Dedifferentiated amniotic fluid mesenchymal stem cell (primary cell): ENCODE measurements around the gene MBNL1.
"Not testable (repeated sequence)": the region's sequence is repeated elsewhere in the genome, so short reads cannot be mapped to it uniquely, and the experiment has no call there.

ENCODE experiments used
- DNase-seq: peaks from one replicate; pipeline ENCODE4 v3.0.0-alpha.2; 2016; ENCODE audit errors: extremely low spot score

MBNL1 gene

DNA sequence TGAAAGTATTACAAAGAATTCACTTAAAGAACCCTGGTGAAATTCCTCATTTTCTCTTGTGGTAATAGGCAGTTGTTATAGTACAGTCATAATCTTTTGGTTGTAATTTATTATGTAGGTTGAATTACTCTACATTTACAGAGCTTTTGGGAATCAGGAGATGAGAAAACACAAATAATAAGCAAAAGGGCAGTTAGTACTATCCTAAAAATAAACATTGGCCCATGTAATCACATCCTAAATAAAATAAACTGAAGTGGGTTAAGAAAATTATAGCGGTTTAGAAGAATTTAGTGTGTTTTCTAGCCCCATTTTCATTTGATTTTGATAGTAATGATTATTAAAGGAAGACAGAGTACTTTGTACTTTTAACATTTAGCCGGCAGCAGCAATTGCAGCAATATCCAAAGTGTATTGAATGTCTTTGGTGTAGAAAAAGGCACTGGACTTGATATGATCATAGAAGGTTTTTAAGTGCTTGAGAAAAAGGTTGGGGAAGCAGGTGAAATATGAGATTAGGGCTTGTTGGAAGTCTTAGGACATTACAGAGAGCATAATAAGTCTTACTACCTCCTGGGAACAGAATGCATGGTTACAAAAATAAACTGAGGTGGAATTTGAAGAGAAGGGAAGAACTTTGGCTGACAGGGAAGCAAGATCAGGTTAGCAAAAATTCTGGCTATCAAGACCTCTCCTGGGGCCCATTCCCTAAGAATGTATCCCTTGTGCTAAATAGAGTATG is 79.9 kb downstream of the MBNL1 start:
- DNase-seq, result no peak

DNA sequence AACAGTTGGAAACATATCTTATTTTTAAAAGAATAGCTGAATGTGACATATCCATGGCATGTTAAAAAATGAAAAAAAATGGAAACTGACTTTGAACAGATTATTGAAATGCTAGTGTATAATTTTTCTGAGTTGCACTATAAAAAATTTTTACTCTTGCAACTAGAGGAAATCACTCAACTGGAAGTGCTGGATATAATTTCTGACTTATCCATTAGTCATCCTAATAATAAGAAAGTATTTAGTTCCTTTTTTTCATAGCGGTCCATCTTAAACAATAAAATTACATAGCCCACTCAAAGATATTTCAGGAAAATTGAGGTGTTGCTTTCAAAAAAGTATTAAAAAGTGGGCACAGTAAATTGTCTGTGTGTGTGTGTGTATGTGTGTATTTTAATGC is 80.7 kb downstream of the MBNL1 start:
- no peak for DNase-seq

DNA sequence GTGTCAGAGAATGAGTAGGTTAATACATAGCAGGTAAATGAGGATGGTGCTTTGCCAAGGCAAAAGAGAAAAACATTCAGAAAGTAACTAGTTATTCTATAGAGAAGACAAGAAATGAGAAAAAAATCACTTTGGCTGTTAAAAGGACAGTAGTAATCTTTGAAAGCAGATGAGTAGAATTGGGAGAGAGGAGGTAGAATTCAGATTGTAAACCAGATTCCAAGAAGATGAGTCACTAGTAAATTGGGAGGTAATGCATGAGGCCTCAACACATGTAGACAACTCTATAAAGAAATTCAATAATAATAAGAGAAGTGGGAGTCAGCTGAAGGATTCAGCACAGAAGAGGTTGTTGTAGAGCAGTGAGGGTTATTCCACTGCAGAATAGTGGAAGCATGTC is 81.4 kb downstream of the MBNL1 start:
- no peak for DNase-seq

DNA sequence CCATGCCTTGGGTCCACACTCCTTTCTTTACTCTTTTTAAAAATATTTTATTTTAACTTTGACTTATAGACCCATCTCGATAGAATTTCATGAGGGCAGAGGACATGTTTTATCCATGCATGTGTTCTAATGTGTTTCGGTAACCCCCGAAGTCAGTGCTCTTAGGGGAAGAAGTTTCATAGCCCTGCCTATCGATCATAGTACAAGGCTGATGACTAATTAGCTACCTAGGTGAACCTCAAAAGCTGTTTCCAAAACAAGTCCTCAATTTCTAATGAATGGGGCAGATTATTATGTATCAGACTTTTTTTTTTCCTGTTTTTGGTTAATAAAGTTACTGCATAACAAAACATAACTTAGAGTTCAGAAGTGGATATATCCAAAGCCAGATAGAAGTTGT is 82.0 kb downstream of the MBNL1 start:
- DNase-seq, result no peak

DNA sequence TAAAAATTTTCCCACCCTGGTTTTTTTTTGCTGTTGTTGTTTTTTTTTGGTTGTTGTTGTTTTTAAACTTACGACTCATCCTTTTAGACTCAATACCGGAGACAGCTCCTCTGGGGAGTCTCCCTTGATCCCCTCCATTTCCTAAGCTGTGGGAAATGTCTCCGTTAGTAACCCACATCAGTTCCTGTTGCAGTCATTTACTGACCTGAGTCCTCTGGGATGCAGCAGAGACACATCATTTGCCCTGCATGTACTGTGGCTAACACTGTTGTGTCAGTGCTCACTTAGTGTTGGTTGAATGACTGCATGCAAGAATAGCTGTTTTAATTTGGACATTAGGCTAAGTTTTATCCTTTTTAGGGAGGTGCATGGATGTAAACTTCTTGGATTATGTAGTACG is 83.8 kb downstream of the MBNL1 start:
- DNase-seq, result no peak

DNA sequence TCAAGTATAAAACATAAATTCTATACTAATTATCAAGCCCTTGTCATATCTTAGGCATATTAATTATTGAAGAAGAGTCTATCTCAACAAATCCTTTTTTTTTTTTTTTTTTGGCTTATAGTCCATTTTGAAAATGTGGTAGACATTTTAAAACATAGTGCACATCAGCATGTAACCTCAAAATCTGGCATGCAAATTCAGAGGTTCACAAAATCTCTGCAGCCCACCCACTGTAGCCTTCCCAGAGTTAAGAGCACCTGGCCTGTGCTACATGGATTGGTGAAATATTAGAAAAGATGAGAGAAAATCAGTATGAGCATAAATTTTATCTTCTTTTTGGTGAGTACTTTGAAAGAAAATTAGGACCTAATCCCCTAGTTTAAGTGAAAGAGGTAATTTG is 84.8 kb downstream of the MBNL1 start:
- DNase-seq, result no peak

DNA sequence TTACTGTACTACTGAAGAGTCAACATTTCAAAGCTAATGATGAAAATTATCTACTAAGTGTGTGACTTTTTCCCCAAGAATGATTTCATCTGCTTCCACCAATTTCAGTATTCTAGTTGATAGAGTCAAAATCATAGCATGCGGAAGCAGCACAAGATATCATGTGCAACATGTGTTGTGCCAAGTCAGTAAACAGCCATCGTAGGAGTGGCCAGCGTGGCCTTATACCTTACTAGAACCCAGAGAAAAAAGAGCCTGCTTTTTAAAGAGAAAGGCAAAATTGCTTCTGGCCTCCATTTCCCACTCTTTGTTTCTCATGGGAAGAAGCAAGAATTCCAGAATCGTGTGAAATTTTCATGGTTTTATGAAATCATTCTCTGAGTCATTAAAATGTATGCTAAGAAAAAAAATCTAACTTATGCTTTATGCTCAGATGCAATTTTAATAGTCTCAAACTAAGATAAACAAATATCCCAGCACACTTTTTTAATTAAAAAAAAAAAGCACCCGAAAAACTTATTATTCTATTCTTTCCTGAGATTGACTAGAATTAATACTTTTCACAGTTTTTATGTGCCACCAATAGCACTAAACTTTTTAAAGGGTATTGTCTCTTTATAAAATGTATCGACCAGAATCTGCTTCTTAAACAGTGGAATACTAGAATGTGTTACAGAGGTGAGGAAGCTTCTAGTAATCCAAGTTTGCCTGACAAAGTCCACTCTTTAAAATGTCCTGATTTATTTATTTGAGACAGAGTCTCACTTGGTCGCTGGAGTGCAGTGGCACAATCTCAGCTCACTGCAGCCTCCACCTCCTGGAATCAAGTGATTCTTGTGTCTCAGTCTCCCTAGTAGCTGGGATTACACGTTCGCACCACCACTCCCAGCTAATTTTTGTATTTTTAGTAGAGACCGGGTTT is 87.3 kb downstream of the MBNL1 start:
- DNase-seq, result no peak

DNA sequence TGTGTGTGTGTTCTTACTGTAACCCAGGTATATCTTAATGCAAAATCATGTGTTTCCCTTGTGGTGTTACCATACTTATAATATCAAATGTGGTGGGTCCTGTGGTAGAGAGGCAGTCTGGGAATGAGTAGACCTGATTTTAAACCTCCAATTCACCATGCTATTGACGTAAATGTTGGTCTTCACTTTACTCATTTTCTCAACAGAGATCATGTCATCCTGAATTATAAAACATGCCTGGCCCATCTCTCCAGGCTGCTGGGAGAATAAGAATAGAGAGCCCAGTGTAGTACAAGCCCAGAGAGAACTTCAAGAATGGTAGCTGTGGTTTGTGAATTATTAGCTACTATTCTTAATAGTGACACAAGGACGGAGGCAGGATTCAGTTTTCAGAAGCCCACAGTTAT is 88.1 kb downstream of the MBNL1 start:
- DNase-seq, result no peak

DNA sequence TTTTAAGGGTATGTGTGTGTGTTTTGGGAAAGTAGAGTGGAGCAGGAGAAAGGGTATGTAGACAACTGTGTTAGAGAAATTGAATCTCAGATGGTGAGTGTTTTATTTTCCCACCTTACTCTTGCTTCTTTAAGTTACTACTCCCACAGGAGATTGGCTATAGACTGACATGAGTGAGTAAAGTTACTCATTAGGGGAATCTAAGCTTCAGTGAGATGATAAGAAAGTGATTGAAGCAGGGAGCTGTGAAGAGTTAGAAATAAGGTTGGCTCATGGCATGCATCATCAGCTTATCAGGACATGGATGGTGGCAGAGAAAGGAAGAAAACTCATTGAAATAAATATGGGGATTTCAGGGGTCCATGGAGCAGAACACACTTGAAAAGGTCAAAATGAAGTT is 88.9 kb downstream of the MBNL1 start:
- DNase-seq, result no peak

DNA sequence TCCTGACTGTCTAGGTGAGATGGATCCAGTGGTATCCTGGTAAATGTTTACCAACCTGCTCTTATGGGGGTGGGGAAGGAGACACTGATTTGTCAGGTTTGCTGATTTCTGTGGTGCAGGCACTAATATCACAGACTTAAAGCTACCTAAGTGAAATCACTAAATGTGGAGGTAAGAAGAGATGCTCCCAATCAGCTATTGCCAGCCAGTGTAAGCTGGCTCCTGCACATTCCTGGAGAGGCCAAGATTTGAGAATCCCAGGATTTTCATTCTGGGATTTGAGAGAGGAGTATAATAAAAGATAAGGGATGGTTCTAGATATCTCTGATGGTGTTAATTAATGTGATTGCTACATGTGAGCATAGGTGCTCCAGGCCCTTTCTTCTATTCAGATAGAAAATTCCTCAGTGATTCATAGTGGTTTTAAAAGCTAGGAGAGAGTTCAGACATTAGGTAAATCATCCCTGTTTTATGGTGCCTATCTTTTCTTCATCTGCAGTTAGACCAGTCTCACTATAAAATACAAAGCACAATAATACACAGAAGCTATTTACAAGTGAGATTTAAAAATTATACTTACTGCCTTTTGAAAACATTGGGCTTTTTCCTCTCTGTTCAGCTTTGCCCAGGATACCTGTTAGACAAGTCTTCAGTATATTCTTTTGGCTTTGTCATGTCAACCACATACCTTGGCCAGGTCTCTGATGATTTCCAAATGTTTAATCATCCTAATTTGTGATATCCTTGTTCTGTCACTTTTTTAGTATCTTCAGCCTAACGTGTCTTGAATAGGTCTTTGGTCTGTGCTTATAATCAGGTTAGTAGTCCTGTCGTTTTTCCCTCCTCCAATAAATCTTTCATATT is 90.9 kb downstream of the MBNL1 start:
- DNase-seq, result no peak

DNA sequence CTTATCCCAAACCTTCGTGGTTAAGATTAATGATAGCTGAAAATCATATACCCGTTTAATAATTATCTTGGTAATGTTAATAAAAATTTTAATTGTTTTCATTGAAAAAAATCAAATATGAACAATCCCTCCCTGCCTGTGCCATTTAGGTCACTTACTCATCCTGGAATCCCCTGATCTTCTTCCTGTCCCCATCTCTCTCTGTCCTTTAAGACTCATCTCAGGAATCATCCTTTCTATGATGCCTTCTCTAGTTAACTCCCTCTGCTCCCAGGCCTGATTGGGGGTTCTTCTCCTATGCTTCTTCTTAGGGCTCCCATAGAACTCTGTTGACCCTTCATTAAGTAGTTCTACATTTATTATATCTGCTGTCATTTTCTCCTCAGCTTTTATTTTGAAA is 91.6 kb downstream of the MBNL1 start:
- DNase-seq, result no peak

DNA sequence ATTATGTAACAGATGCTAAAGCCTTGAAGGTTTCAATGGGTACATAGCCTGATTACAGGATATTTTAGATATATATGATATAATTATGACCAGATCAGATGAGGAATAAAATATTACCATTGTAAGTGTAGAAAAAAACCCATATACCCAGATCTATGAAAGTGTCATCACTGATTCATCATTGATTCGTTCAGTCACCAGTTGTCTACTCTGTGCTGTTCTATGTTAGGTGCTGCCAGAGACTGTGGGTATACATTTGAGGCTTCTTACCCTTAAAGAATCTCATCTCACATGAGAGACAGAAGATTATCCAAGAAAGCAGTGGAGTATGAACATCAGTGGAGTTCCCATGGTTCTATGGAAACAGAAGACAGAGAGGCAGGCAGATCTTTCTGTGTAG is 92.2 kb downstream of the MBNL1 start:
- DNase-seq, result no peak

DNA sequence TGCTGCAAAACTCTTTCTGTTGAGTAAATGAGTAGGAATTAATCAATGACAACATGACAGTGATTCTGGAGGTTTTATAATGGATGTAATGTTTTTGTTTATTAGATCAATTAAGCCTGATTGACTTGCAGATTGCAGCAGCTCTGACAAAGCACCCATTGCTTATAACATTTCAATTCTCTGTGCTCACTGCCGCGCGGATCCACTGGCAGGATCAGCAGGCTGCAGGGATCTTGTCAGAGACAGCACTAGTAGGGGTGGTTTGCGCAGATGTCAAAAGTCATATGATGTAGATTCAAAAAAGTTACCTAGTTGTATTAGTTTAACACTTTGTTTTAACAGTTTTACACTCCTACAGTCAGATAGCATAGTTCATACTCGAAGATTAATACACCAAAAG is 93.4 kb downstream of the MBNL1 start:
- DNase-seq, result no peak

DNA sequence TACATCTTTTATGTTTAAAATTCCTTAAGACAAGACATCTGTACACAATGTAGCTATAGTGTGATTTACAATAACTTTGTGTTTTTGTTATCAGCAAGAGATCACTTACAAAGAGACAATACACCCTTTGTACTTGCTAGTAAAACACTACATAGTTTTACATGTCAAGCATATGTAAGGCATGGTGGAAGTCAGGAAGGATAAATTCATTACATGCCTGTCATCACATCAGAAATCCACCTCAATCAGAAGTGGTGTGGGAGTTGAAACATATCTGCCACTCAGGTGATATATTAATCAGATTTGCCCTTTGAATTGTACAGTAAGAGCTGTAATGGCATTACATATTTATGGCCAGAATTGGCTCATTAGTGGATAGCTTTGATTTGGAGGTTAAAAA is 95.5 kb downstream of the MBNL1 start:
- no peak for DNase-seq

DNA sequence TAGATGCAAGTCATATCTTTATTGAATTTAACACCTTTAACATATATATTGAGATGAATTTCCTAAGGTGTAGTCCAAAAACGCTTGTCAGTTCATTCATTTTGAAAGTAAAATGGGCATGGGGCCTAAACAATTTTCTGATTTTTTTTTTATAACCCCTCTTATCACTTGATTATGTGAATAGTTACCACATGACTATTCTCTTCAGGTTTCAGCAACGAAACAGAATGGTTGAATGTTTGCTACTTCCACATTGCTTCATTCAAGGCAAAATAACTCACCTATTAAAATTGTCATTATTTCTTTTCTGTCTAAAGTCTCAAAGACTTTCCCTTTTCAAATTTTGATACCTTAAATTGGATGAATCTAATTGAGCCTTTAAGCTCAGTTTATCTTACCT is 96.4 kb downstream of the MBNL1 start:
- no peak for DNase-seq

DNA sequence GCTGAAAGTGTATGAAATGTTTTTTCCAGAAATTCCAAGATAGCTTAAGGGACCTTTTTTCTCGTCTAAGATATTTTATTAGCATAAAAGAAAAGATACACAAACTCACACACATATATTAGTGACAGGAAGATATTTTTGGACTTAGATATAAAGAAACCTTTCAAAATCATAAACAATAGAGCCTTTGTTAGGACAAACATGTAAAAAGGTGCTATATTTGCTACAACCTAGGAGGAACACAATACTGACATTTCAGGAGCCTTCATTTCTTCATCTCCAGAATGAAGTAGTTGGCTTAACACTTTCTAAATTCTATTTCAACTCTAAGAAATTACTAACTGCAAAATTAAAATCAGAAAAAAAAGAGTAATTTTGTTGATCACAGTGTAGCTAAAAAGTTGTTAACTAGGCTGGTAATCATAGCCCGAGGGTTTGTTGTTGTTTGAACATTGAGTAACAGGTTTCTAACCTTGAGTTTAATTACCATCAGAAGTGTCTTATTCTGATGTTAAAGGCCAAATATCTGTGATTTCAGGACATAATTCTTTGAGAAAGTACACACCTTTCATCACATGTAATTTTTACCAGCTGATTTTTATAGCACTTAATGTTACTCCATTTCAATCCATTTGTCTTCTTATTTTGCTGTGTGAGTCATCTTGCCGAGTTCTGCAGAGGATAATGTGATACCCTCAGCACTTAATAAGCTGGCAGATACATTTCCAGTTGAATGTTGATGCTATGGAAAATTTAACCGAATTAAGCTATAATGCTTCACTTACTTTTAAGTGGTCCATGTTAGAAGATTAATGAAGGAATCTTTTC is 97.3 kb downstream of the MBNL1 start:
- DNase-seq, result no peak

DNA sequence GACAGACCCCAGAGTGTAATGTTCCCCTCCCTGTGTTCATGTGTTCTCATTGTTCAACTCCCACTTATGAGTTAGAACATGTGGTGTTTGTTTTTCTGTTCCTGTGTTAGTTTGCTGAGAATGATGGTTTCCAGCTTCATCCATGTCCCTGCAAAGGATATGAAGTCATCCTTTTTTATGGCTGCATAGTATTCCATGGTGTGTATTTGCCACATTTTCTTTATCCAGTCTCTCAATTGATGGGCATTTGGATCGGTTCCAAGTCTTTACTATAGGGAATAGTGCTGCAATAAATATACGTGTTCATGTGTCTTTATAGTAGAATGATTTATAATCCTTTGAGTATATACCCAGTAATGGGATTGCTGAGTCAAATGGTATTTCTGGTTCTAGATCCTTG is 98.5 kb downstream of the MBNL1 start:
- DNase-seq, result not testable (repeated sequence)

DNA sequence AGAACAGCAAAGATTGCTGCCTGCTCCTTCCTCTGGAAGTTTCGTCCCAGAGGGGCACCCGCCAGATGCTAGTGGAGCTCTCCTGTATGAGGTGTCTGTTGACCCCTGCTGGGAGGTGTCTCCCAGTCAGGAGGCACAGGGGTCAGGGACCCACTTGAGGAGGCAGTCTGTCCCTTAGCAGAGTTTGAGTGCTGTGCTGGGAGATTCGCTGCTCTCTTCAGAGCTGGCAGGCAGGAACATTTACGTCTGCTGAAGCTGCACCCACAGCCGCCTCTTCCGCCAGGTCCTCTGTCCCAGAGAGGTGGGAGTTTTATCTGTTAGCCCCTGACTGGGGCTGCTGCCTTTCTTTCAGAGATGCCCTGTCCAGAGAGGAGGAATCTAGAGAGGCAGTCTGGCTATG is 103.9 kb downstream of the MBNL1 start:
- DNase-seq, result not testable (repeated sequence)

DNA sequence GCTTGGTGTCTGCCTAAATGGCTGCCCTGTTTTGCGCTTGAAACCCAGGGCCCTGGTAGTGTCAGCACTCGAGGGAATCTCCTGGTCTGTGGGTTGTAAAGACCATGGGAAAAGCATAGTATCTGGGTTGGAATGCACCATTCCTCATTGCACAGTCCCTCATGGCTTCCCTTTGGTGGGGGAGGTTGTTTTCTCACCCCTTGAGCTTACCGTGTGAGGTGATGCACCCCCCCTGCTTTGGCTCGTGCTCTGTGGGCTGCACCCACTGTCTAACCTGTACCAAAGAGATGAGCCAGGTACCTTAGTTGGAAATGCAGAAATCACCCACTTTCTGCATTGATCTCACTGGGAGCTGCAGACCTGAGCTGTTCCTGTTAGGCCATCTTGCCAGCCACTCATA is 104.7 kb downstream of the MBNL1 start:
- DNase-seq, result no peak

DNA sequence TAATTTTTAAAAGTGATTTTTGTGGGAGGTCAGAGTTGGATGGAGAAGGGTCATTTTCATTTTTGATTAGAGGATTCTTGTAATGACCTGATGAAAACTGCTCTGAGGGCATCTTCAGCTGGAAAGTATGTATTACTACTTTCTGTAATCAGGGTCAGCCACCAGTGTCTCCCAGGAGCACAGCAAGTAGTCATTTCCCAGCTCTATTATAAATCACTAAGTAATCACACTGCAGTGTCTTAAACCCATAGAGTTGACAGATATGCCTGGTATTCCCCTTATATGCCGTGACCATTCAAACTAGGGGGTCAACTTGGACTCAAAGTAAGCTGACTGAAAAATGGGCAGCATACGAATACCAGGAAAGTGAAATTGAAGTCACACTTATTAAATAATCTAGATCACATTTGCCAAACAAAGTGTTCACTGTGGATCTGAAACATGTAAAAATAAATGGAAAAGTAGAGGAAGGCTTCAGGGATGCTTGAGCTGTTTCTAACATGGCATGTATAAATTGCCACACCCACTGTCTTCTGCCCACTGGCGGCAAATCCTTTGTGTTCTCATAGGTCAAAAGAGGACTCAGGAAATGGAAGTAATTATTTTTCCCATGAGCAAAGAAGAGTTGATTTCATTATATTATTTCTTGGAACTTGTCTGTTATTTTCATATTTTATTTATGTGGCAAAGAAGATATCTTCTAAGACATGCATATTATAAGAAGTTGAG is 105.7 kb downstream of the MBNL1 start:
- no peak for DNase-seq

DNA sequence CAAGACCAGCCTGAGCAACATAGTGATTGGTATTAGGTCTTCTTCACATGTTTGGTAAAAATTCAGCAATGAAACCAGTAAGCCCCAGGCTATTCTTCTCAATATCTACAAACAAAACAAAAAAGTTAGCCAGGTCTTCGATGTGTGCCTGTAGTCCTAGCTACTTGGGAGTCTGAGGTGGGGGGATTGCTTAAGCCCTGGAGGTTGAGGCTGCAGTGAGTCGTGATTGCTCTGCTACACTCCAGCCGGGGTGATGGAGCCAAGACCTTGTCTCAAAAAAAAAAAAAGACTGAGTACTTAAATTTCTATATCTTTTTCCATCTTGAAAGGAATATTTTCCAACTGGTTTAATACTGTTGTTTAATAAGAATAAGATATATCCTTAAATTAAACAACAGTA is 106.8 kb downstream of the MBNL1 start:
- DNase-seq, result no peak
